Motor neuron (in vitro differentiated cells): ENCODE measurements around the gene GFAP. TPM values are rescaled to one million over a fixed set of nuclear protein-coding genes. Genes with fewer than 3 reads are reported as not detected.

ENCODE experiments used
- ATAC-seq, 8 experiments: fragments of 200-7000 bp; cut with Tn5 transposase; replicated peaks in 6 of 8; 2 replicates each; pipeline ENCODE4 v1.8.0; 2021; ENCODE audit warnings: mild to moderate bottlenecking in 8 of 8, moderate library complexity in 8 of 8
- H3K27ac ChIP-seq, 2 donors: fragments of 250-450 bp; sonication (Bioruptor Pico); 2 replicates each; pipeline ENCODE4 v1.9.0; 2021; ENCODE audit warnings: antibody characterized with exemption in 2 of 2, mild to moderate bottlenecking in 2 of 2, moderate library complexity in 1 of 2
- H3K4me1 ChIP-seq, 2 donors: fragments of 250-450 bp; sonication (Bioruptor Pico); replicated peaks in 1 of 2; 2 replicates each; pipeline ENCODE4 v1.6.1; 2021; ENCODE audit warnings: antibody characterized with exemption in 2 of 2, mild to moderate bottlenecking in 2 of 2, moderate library complexity in 1 of 2
- H3K4me3 ChIP-seq, 5 donors: fragments of 250-450 bp; sonication (Bioruptor Pico); 2 replicates each; pipeline ENCODE4 v1.9.0; 2021; ENCODE audit warnings: antibody characterized with exemption in 5 of 5, mild to moderate bottlenecking in 5 of 5, moderate library complexity in 4 of 5
- WGBS, 10 experiments: fragments of 450-650 bp; shearing (Covaris generic); methylation state at CpG; one replicate each; pipeline ENCODE4 v1.0.0; 2022; 5-methylcytosine and 5-hydroxymethylcytosine counted together
- in situ Hi-C, 9 experiments: fragments of 400-800 bp; cut with MboI; loops; one replicate each; pipeline ENCODE4 v1.15.0; 2021; ENCODE audit warnings: low sequenced_read_pairs in 9 of 9, low pct_unique_long_range_greater_than_20kb in 2 of 9; ENCODE audit not compliant: unreplicated experiment in 9 of 9
- total RNA-seq, 8 experiments: library from RNA; unstranded; fragments of 300-600 nt; gene quantifications; 2 replicates each; pipeline versions ENCODE4 v1.2.3 to v1.2.4, GENCODE V29; 2022

Gene GFAP
- total RNA-seq, 8 experiments from 2014 or later, result 0.92 to 2,179 (median 1.8) TPM

- Histone ChIP-seq H3K27ac (no peak overlapping the region), H3K4me3 (no peak overlapping the region), H3K4me1 (no peaks in the 10 kb centered on the region)
- 63 to 100% (median 87%) methylated on average over 1 to 3 of the region's 6 CpGs; no CpG with 5 or more reads in 4 of the 10 experiments for WGBS, 10 experiments
- peak in 5 of 8 experiments; percentile 12 to 79 (median 38) for ATAC-seq
- in situ Hi-C loops, result no loop called here
Measured at GRCh38 chr17:44879376-44879775, 35.9 kb downstream of the GFAP start.

GRCh38 chr17:44878627-44879221 lies 36.6 kb downstream of the GFAP start:
- H3K4me3 ChIP-seq, result no peak overlapping the region

GRCh38 chr17:44877121-44877520 lies 38.2 kb downstream of the GFAP start:
- no peak for ATAC-seq
- Histone ChIP-seq H3K4me1 (no peaks in the 10 kb centered on the region), H3K27ac (no peak overlapping the region), H3K4me3 (no peak overlapping the region)
- in situ Hi-C loops, result no loop called here
- whole genome bisulfite sequencing, 10 experiments, result 80 to 100% (median 93%) methylated on average over 1 to 5 of the region's 5 CpGs

More at GRCh38 chr17:44878627-44879221, 36.6 kb downstream of the GFAP start:
- peak in 1 of 8 experiments; percentile 20 for ATAC-seq
- Histone ChIP-seq H3K4me1 (no peaks in the 10 kb centered on the region), H3K27ac (no peak overlapping the region)
- in situ Hi-C loops, result no loop called here
- 12 to 100% (median 51%) methylated on average over 1 to 6 of the region's 6 CpGs for WGBS, 10 experiments

- WGBS, 10 experiments, result 86 to 100% (median 96%) methylated on average over 1 to 5 of the region's 6 CpGs; no CpG with 5 or more reads in 2 of the 10 experiments
Measured at GRCh38 chr17:44875761-44876160, 39.5 kb downstream of the GFAP start.

DNA sequence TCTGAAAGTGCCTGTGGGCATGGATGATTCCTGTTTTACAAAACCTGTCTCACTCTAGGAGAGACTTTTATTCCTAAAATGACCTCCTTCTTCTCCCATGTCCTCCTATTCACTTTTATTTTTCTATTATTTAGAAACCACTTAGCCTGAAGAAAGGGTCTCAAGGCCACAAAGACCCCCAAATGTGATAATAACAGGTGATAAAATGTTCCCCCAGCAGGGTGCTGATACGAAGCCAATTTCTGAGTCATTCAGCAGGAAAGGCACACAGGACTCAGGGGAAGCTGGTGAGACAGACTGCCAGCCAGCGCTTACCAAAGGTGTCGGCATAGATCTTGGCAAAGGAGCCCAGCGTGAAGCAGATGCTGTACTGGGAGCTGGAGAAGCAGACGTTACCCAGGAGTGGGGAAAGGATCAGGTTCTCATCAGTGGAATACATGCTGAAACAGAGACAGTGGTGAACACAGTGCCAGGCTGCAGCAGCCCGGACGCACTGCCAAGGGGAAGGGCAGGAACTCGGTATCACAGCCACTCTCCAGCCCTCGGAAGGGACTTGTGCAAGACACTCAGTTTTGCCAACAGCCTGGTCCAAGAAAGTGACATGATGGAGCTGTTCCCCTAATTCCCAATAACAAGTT lies 43.0 kb downstream of the GFAP start:
- Histone ChIP-seq H3K27ac (no peak overlapping the region), H3K4me3 (no peak overlapping the region), H3K4me1 (no peaks in the 10 kb centered on the region)
- in situ Hi-C loops, result loop anchor here in 1 of 9 experiments (25.0 kb wide), 1 partner anchor 110 kb away; the partner anchor contains the start of gene ADAM11
- 59 to 100% (median 94%) methylated on average over 3 to 9 of the region's 9 CpGs; no CpG with 5 or more reads in 4 of the 10 experiments for WGBS, 10 experiments
- no peak for ATAC-seq

More at GRCh38 chr17:44875761-44876160, 39.5 kb downstream of the GFAP start:
- Histone ChIP-seq H3K4me3 (no peak overlapping the region), H3K27ac (no peak overlapping the region), H3K4me1 (no peaks in the 10 kb centered on the region)
- no peak for ATAC-seq
- in situ Hi-C loops, result no loop called here

DNA sequence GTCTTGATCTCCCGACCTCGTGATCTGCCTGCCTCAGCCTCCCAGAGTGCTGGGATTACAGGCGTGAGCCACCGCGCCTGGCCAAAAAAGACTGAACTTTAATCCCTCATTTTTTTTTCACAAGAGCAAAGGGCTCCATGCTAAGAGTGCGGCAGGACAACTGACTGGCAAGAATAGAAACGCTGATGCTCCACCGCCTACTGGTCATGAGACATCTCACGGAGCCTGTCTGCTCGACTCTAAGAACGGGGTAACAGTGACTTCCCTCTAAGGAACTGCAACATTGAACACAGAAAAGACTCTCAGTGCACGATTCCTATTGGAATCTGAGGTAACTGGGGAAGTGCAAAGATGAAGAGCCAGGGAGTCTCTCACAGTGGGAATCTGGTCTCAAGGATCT lies 43.7 kb downstream of the GFAP start:
- Histone ChIP-seq H3K4me1 (no peaks in the 10 kb centered on the region), H3K4me3 (no peak overlapping the region), H3K27ac (no peak overlapping the region)
- in situ Hi-C loops, result loop anchor here in 1 of 9 experiments (25.0 kb wide), 1 partner anchor 109 kb away; the partner anchor contains the start of gene ADAM11
- WGBS, 10 experiments, result 70 to 100% (median 100%) methylated on average over 1 to 10 of the region's 12 CpGs; no CpG with 5 or more reads in 3 of the 10 experiments
- ATAC-seq, result no peak

DNA sequence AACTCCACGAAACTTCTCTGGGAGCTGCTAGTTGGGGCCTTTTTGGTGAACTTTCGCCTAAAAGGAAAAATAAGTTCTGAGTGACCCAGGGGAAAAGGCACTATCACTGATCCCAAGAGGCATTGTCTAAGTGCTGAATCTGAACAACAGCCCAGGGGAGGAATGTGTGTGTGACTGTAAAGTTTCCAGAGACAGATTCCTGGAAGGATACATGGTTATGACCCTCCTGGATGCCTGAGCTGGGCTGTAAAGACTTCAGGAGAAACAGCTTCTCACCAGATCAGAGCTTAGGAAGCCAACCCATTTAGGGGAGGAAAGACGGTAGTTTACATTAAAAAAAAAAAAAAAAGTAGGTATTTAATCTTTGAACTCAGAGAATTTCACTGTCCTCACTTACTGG lies 47.5 kb downstream of the GFAP start:
- WGBS, 10 experiments, result 80 to 100% (median 93%) methylated on average over 1 to 3 of the region's 3 CpGs; no CpG with 5 or more reads in 3 of the 10 experiments
- H3K27ac ChIP-seq, result no peak overlapping the region
- no peak for ATAC-seq
- H3K4me3 ChIP-seq, result no peak overlapping the region
- in situ Hi-C loops, result loop anchor here in 4 of 9 experiments (10.0 to 25.0 kb wide), 2 partner anchors 93 to 106 kb away; partner anchors contain the start of gene ADAM11 (in 1 of the 4)
- no peaks in the 10 kb centered on the region for H3K4me1 ChIP-seq

- in situ Hi-C loops, result loop anchor here in 4 of 9 experiments (10.0 to 25.0 kb wide), 2 partner anchors 91 to 104 kb away; partner anchors contain the start of gene ADAM11 (in 1 of the 4)
- ATAC-seq, result peak in 1 of 8 experiments; percentile 14
Measured at GRCh38 chr17:44865931-44866330, 49.4 kb downstream of the GFAP start.

GRCh38 chr17:44865231-44865660 lies 50.1 kb downstream of the GFAP start:
- 0 to 86% (median 35%) methylated on average over 1 of the region's 1 CpG; no CpG with 5 or more reads in 4 of the 10 experiments for WGBS, 10 experiments
- H3K4me3 ChIP-seq, result no peak overlapping the region
- in situ Hi-C loops, result loop anchor here in 4 of 9 experiments (10.0 to 25.0 kb wide), 2 partner anchors 90 to 103 kb away; partner anchors contain the start of gene ADAM11 (in 1 of the 4)

More at GRCh38 chr17:44865931-44866330, 49.4 kb downstream of the GFAP start:
- WGBS, 10 experiments, result 0 to 100% (median 83%) methylated on average over 1 to 6 of the region's 6 CpGs; no CpG with 5 or more reads in 1 of the 10 experiments
- H3K27ac ChIP-seq, result no peak overlapping the region
- H3K4me1 ChIP-seq, result no peaks in the 10 kb centered on the region
- H3K4me3 ChIP-seq, result no peak overlapping the region

DNA sequence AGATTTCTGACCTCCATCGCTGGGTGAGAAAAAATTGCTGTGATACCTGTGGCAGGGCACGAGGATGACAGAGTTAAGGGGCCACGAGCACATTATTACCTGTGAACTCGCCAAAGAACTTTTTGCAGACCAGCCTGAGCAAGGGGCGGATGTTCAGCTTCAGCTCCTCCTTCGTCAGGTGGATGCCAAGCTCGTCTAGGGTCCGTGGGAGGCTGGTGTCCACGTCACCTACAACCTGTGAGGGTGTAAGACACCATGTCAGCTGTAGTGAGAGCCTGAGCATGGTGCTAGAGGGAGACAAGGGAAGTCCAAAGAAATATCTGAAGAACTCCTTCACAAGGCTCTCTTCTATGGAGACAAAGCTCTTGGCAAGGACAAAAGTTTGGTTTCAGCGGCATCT lies 50.5 kb downstream of the GFAP start:
- WGBS, 10 experiments, result 20 to 83% (median 66%) methylated on average over 1 to 8 of the region's 10 CpGs; no CpG with 5 or more reads in 2 of the 10 experiments
- in situ Hi-C loops, result loop anchor here in 4 of 9 experiments (10.0 to 25.0 kb wide), 2 partner anchors 90 to 103 kb away; partner anchors contain the start of gene ADAM11 (in 1 of the 4)
- no peak overlapping the region for H3K4me3 ChIP-seq
- peak in 3 of 8 experiments; percentile 22 to 35 (median 24) for ATAC-seq
- H3K27ac ChIP-seq, result no peak overlapping the region
- no peaks in the 10 kb centered on the region for H3K4me1 ChIP-seq

More at GRCh38 chr17:44865231-44865660, 50.1 kb downstream of the GFAP start:
- ATAC-seq, result peak; percentile 63 to 90 (median 81)
- no peaks in the 10 kb centered on the region for H3K4me1 ChIP-seq
- no peak overlapping the region for H3K27ac ChIP-seq

DNA sequence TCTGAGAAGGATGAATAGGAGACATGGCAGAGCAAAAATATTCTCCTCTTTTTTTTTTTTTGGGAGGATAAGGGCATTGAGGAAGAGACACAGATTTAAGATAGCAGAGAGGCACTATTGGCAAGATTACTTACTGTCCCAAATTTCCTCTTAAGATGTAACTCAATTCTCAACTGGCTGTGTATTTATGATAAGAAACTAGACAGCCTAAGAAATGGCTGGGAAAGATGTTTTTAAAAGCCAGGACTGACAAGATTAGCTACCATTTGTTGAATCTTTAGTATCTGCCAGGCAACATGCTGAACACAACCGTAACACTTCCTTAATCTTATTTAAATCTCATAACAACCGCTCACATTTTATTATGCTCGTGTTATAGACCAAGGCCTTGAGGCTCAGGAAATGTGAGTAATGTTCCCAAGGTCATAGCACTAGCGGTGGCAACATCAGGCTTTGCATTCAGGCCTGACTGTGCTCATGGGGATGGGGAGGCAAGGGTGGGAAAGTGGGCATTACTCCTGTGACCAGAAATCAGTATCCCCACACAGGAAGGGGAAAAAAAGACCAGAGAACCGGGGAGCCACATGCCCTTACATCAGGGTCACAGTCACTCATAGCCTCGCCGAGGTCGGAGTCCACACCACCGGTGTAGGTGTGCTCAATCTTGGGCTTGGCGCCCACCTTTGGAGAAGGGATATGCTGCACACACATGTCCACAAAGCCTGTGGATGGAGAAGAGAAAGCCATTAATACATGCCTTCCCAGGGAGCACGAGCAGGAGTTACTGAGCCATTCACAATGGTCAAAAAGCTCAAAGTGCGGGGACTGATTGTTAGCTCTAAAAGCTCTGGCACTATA lies 52.0 kb downstream of the GFAP start:
- WGBS, 10 experiments, result 61 to 100% (median 84%) methylated on average over 1 to 9 of the region's 12 CpGs
- no peak overlapping the region for H3K27ac ChIP-seq
- H3K4me3 ChIP-seq, result no peak overlapping the region
- no peak for ATAC-seq
- in situ Hi-C loops, result loop anchor here in 4 of 9 experiments (10.0 to 25.0 kb wide), 2 partner anchors 88 to 101 kb away; partner anchors contain the start of gene ADAM11 (in 1 of the 4)
- no peaks in the 10 kb centered on the region for H3K4me1 ChIP-seq

DNA sequence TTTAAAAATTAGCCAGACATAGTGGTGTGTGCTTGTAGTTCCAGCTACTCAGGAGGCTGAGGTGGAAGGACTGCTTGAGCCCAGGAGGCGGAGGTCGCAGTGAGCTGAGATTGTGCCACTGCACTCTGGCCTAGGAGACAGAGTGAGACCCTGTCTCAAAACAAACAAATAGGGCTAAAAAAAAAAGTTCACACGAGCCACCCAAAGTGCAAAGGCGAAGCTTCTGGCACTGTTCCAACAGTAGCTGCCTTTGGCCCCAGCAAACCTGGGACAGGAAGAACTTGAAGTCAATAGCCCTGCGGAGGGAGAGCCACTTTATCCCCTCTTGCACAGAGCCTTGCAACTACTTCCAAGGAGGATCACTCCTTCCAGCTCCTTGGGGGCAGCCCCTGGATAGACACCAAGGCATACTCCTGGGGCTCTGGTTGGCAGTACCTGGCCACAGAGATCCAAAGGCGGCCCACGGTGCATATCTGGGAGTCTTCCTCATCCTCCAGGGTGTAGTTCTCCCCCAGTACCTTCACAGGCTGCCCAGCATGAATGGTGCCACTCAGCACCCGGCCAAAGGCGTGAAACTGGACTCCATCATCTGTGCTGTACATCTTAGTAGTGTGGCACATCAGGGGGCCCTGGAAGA lies 52.9 kb downstream of the GFAP start:
- no peaks in the 10 kb centered on the region for H3K4me1 ChIP-seq
- no peak for ATAC-seq
- 83 to 100% (median 92%) methylated on average over 1 to 4 of the region's 9 CpGs; no CpG with 5 or more reads in 2 of the 10 experiments for WGBS, 10 experiments
- in situ Hi-C loops, result loop anchor here in 4 of 9 experiments (10.0 to 25.0 kb wide), 2 partner anchors 88 to 100 kb away; partner anchors contain the start of gene ADAM11 (in 1 of the 4)
- no peak overlapping the region for H3K4me3 ChIP-seq
- no peak overlapping the region for H3K27ac ChIP-seq
